Adrenal gland (tissue), 12 donors: ENCODE data around the gene SLC29A1. TPM values are rescaled to one million over a fixed set of nuclear protein-coding genes. Genes with fewer than 3 reads are reported as not detected.

Experiments
- DNase-seq, 7 donors: peaks; one replicate each; pipeline ENCODE4 v3.0.0-alpha.2; 2019 to 2020
- H3K27ac ChIP-seq, 5 donors: fragments of 200-600 bp; sonication (generic) in 4 of 5; 1 replicate in 3 of 5; 2 replicates in 2 of 5; pipeline versions ENCODE4 v1.5.1 to v1.8.0; 2016 to 2020; ENCODE audit warnings: mild to moderate bottlenecking in 1 of 5
- H3K27me3 ChIP-seq: fragments of 200-600 bp; 2 replicates; pipeline ENCODE4 v1.8.0; 2021
- H3K36me3 ChIP-seq, 2 donors: fragments of 200-600 bp; replicated peaks in 1 of 2; 1 replicate in 1 of 2; 2 replicates in 1 of 2; pipeline versions ENCODE4 v1.5.1 to v1.8.0; 2018 to 2022
- H3K4me1 ChIP-seq, 2 donors: fragments of 200-600 bp; replicated peaks in 1 of 2; 1 replicate in 1 of 2; 2 replicates in 1 of 2; pipeline versions ENCODE4 v1.5.1 to v1.8.0; 2018 to 2021
- H3K4me3 ChIP-seq, 4 donors: fragments of 200-600 bp; sonication (generic) in 3 of 4; one replicate each; pipeline ENCODE4 v1.5.1; 2016 to 2018
- H3K9me3 ChIP-seq, 3 donors: fragments of 200-600 bp; sonication (generic) in 1 of 3; replicated peaks in 1 of 3; 1 replicate in 2 of 3; 2 replicates in 1 of 3; pipeline versions ENCODE4 v1.5.1 to v1.8.0; 2016 to 2021
- CTCF ChIP-seq, 6 experiments: fragments of 450-650 bp in 4 of 6; fragments of 200-600 bp in 2 of 6; sonication (generic) in 1 of 6; IDR thresholded peaks; 1 replicate in 5 of 6; 2 replicates in 1 of 6; pipeline versions ENCODE4 v1.5.1 to v1.8.0; 2016 to 2021; ENCODE audit warnings: antibody characterized with exemption in 6 of 6, mild to moderate bottlenecking in 2 of 6, moderate library complexity in 1 of 6
- POLR2A ChIP-seq, 2 donors: fragments of 450-650 bp; IDR thresholded peaks; one replicate each; pipeline ENCODE4 v1.6.1; 2017; ENCODE audit warnings: antibody characterized with exemption in 2 of 2, mild to moderate bottlenecking in 2 of 2, moderate library complexity in 1 of 2
- WGBS, 4 donors: extraction: QIAGEN DNeasy Blood & Tissue Kit in 2 of 4; methylation state at CpG; one replicate each; pipeline versions ENCODE4 v1.1.5 to v1.1.7; 2013 to 2017; 5-methylcytosine and 5-hydroxymethylcytosine counted together
- intact Hi-C, 2 donors: fragments of 100-400 bp; cut with DNase I; formaldehyde crosslinking; loops; one replicate each; pipeline versions ENCODE4 v1.14.1 to v1.15.0; 2022 to 2023
- polyA plus RNA-seq, 3 donors: library from polyadenylated mRNA; stranded (reverse); fragments of 200-250 nt in 2 of 3; fragments of 350-450 nt in 1 of 3; fragmentation: Illumina TruSeq in 1 of 3; extraction: RNeasy Lipid Tissue Mini Kit (QIAGEN cat#74804) in 1 of 3; gene quantifications; one replicate each; pipeline ENCODE4 v1.2.3, GENCODE V29; 2013 to 2014
- total RNA-seq, 9 donors: library from RNA; depleted of rRNA in 4 of 9; stranded (reverse); fragments of >200 nt in 4 of 9; fragments of 120-200 nt in 1 of 9; fragmentation: NEBNext Ultra II Directional in 1 of 9; extraction: Animal tissue kit (Norgen Biotek cat#: 25700) in 1 of 9; gene quantifications; one replicate each; pipeline versions ENCODE4 v1.1.0 to v1.2.4, GENCODE V29; 2013 to 2023
- donor health status: healthy with polysubstance abuse.
- donor health status: Bipolar disorder and iron deficiency.
- donor health status: DM: yes; HTN: yes; CAD: no.
- donor health status: DM: no; HTN: no; CAD: no.
- donor health status: DM: no; HTN: no; CAD: no.
- donor health status: DM: yes; HTN: yes; CAD: no.

SLC29A1 gene
- total and polyA plus RNA-seq, 12 donors = 48.6 to 356 (median 134) TPM

- Histone ChIP-seq H3K9me3 (no peaks in the 10 kb centered on the region), H3K27me3 (no peaks in the 10 kb centered on the region), H3K27ac (peak overlapping the region in 4 of 5 donors; percentile 95 to 100 (median 98)), H3K36me3 (peaks cover 0 to 57% of the 10 kb centered on the region in 2 donors), H3K4me1 (peaks cover 19 to 38% of the 10 kb centered on the region in 2 donors), H3K4me3 (peak overlapping the region in 2 of 4 donors; percentile 93 to 99)
- WGBS, 4 donors = 7 to 26% (median 17%) methylated on average over 1 of the region's 1 CpG
- no peak for TF ChIP-seq CTCF (IDR thresholded peaks at IDR 0.05)
- no peak for TF ChIP-seq POLR2A (IDR thresholded peaks at IDR 0.05)
- DNase-seq = no peak
- intact Hi-C loops = no loop called here
These were observed 25.2 kb downstream of the SLC29A1 start for GRCh38 chr6:44248579-44248978.

DNA sequence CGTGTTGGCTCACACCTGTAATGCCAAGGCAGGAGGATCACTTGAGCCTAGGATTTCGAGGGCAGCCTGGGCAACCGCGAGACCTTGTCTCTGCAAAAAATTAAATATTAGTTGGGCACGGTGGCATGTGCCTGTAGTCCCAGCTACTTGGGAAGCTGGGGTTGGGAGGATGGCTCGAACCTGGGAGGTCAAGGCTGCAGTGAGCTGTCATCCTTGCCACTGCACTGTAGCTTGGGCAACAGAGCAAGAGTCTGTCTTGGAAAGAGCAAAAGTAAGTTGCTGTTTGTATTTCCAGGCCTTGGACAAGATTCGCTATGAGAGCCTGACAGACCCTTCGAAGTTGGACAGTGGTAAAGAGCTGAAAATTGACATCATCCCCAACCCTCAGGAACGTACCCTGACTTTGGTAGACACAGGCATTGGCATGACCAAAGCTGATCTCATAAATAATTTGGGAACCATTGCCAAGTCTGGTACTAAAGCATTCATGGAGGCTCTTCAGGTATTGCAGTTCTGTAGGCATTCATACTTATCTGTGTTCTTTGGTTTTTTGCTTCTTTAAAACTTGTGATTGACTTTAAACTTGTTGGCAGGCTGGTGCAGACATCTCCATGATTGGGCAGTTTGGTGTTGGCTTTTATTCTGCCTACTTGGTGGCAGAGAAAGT lies 25.8 kb downstream of the SLC29A1 start:
- H3K36me3 ChIP-seq = peaks cover 0 to 63% of the 10 kb centered on the region in 2 donors
- peak overlapping the region in 1 of 4 donors; percentile 93 for H3K4me3 ChIP-seq
- DNase-seq = peak in 2 of 7 donors; percentile 38 to 46
- H3K27me3 ChIP-seq = no peaks in the 10 kb centered on the region
- H3K9me3 ChIP-seq = no peaks in the 10 kb centered on the region
- TF ChIP-seq CTCF (IDR thresholded peaks at IDR 0.05) (no peak), POLR2A (IDR thresholded peaks at IDR 0.05) (no peak)
- intact Hi-C loops = no loop called here
- peak overlapping the region in 2 of 5 donors; percentile 24 to 100 for H3K27ac ChIP-seq
- 45 to 51% (median 47%) methylated on average over 9 of the region's 9 CpGs for WGBS, 4 donors
- peaks cover 19 to 44% of the 10 kb centered on the region in 2 donors for H3K4me1 ChIP-seq

GRCh38 chr6:44250067-44250717 lies 26.8 kb downstream of the SLC29A1 start:
- WGBS, 4 donors = 60 to 66% (median 62%) methylated on average over 6 of the region's 6 CpGs
- peaks cover 19 to 44% of the 10 kb centered on the region in 2 donors for H3K4me1 ChIP-seq
- no peak overlapping the region for H3K4me3 ChIP-seq
- no peaks in the 10 kb centered on the region for H3K9me3 ChIP-seq
- H3K27me3 ChIP-seq = no peaks in the 10 kb centered on the region
- no peak for DNase-seq
- peak overlapping the region in 2 of 5 donors; percentile 27 to 100 for H3K27ac ChIP-seq
- TF ChIP-seq CTCF (IDR thresholded peaks at IDR 0.05) = no peak
- intact Hi-C loops = no loop called here
- H3K36me3 ChIP-seq = peaks cover 0 to 73% of the 10 kb centered on the region in 2 donors

- intact Hi-C loops = no loop called here
- Histone ChIP-seq H3K9me3 (no peaks in the 10 kb centered on the region), H3K27ac (peak overlapping the region in 3 of 5 donors; percentile 27 to 58 (median 29)), H3K27me3 (no peaks in the 10 kb centered on the region), H3K4me1 (peaks cover 16 to 44% of the 10 kb centered on the region in 2 donors), H3K36me3 (peaks cover 0 to 77% of the 10 kb centered on the region in 2 donors), H3K4me3 (no peak overlapping the region)
- TF ChIP-seq POLR2A (IDR thresholded peaks at IDR 0.05) = no peak
- TF ChIP-seq CTCF (IDR thresholded peaks at IDR 0.05) = no peak
- DNase-seq = no peak
- WGBS, 4 donors = 41 to 55% (median 49%) methylated on average over 3 of the region's 3 CpGs
These were observed 27.3 kb downstream of the SLC29A1 start for GRCh38 chr6:44250718-44251123.
